Transverse colon (tissue), 4 donors: ENCODE data around the gene CAB39L. TPM values are rescaled to one million over a fixed set of nuclear protein-coding genes. Genes with fewer than 3 reads are reported as not detected.

Experiments
- DNase-seq: peaks from one replicate; pipeline ENCODE4 v3.0.0-alpha.2; 2019
- H3K27ac ChIP-seq, 4 donors: fragments of 200-600 bp; sonication (generic); 2 replicates each; pipeline ENCODE4 v1.5.1; 2016 to 2018; ENCODE audit warnings: inconsistent platforms in 4 of 4
- H3K27me3 ChIP-seq: fragments of 200-600 bp; sonication (generic); 2 replicates; pipeline ENCODE4 v1.5.1; 2017; ENCODE audit warnings: inconsistent platforms
- H3K36me3 ChIP-seq, 4 donors: fragments of 200-600 bp; sonication (generic); 2 replicates each; pipeline ENCODE4 v1.5.1; 2017 to 2019; ENCODE audit warnings: inconsistent platforms in 4 of 4
- H3K4me1 ChIP-seq, 4 donors: fragments of 200-600 bp; sonication (generic); 2 replicates each; pipeline ENCODE4 v1.5.1; 2017 to 2020; ENCODE audit warnings: inconsistent platforms in 4 of 4
- H3K4me3 ChIP-seq, 4 donors: fragments of 200-600 bp; sonication (generic); 1 replicate in 1 of 4; 2 replicates in 3 of 4; pipeline versions ENCODE4 v1.5.1 to v1.6.1; 2017 to 2019; ENCODE audit warnings: inconsistent platforms in 4 of 4
- H3K9me3 ChIP-seq, 2 donors: fragments of 200-600 bp; sonication (generic); 2 replicates each; pipeline ENCODE4 v1.5.1; 2017 to 2019; ENCODE audit warnings: inconsistent platforms in 2 of 2
- EP300 ChIP-seq: sonication (generic); formaldehyde crosslinking; IDR thresholded peaks from one replicate; pipeline ENCODE4 v1.6.1; 2017; ENCODE audit warnings: antibody characterized with exemption, low read depth
- POLR2A ChIP-seq: fragments of 450-650 bp; IDR thresholded peaks from one replicate; pipeline ENCODE4 v1.6.1; 2016; ENCODE audit warnings: antibody characterized with exemption, mild to moderate bottlenecking, moderate library complexity
- POLR2AphosphoS5 ChIP-seq, 3 donors: sonication (generic); formaldehyde crosslinking; IDR thresholded peaks; one replicate each; pipeline ENCODE4 v1.6.1; 2016; ENCODE audit warnings: antibody characterized with exemption in 3 of 3
- WGBS, 2 donors: methylation state at CpG; one replicate each; pipeline ENCODE4 v1.1.5; 2018; ENCODE audit warnings: low coverage in 1 of 2; 5-methylcytosine and 5-hydroxymethylcytosine counted together
- in situ Hi-C, 4 donors: fragments of 200-750 bp; cut with MboI; loops; one replicate each; pipeline versions ENCODE4 v1.15.0 to v1.15.1; 2017; ENCODE audit warnings: low sequenced_read_pairs in 3 of 4, low pct_ligation_motif_present in 1 of 4, low pct_unique_long_range_greater_than_20kb in 1 of 4
- intact Hi-C: fragments of 100-400 bp; cut with DNase I; formaldehyde crosslinking; loops from one replicate; pipeline ENCODE4 v1.15.1; 2023; ENCODE audit warnings: low total_unique reads
- total RNA-seq, 4 donors: library from RNA; depleted of rRNA; stranded (reverse); fragments of >200 nt; gene quantifications; one replicate each; pipeline ENCODE4 v1.1.0, GENCODE V29; 2016
- TF ChIP-seq, protein P1 (sequence below), 5 experiments: fragments of 200-600 bp in 3 of 5; fragments of 450-650 bp in 2 of 5; sonication (generic) in 3 of 5; IDR thresholded peaks; 1 replicate in 2 of 5; 2 replicates in 3 of 5; pipeline ENCODE4 v1.5.1; 2016 to 2017; ENCODE audit warnings: antibody characterized with exemption in 5 of 5, inconsistent platforms in 3 of 5, mild to moderate bottlenecking in 2 of 5, moderate library complexity in 1 of 5

The CAB39L gene
- total RNA-seq, 4 donors from 2014 or later, result 23.5 to 36.7 (median 25.4) TPM

DNA sequence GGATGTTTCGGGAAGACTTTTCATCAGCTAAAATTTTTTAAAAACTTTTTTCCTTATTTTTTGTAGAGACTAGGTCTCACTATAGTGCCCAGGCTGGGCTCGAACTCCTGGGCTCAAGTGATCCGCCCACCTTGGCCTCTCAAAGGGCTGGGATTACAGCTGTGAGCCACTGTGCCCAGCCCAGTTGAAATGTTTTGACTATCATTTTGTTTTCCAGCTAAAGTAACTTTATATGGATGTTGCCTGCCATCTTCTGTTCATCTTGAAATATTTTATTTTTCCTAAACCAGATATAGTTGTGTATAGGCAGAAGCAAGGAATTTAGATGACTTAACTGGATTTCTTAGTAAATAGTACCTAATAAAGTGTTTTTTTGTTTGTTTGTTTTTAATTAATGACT is 7.0 kb downstream of the CAB39L start:
- H3K9me3 ChIP-seq, result no peaks in the 10 kb centered on the region
- H3K27ac ChIP-seq, result peak overlapping the region in 3 of 4 donors; percentile 0 to 39 (median 19)
- H3K36me3 ChIP-seq, result peaks cover 0 to 7% (median 0%) of the 10 kb centered on the region in 4 donors
- WGBS, 2 donors, result 49 to 54% methylated on average over 3 of the region's 3 CpGs
- H3K4me1 ChIP-seq, result peaks cover 0 to 4% (median 0%) of the 10 kb centered on the region in 4 donors
- no peak for TF ChIP-seq EP300
- TF ChIP-seq, protein P1, sequence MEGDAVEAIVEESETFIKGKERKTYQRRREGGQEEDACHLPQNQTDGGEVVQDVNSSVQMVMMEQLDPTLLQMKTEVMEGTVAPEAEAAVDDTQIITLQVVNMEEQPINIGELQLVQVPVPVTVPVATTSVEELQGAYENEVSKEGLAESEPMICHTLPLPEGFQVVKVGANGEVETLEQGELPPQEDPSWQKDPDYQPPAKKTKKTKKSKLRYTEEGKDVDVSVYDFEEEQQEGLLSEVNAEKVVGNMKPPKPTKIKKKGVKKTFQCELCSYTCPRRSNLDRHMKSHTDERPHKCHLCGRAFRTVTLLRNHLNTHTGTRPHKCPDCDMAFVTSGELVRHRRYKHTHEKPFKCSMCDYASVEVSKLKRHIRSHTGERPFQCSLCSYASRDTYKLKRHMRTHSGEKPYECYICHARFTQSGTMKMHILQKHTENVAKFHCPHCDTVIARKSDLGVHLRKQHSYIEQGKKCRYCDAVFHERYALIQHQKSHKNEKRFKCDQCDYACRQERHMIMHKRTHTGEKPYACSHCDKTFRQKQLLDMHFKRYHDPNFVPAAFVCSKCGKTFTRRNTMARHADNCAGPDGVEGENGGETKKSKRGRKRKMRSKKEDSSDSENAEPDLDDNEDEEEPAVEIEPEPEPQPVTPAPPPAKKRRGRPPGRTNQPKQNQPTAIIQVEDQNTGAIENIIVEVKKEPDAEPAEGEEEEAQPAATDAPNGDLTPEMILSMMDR (IDR thresholded peaks at IDR 0.05), result peak in 4 of 5 experiments; percentile 13 to 36 (median 20)
- no peaks in the 10 kb centered on the region for H3K27me3 ChIP-seq
- in situ Hi-C loops (loop anchor here (5.0 to 25.0 kb wide), 3 partner anchors 125 to 135 kb away; no protein-coding TSS in a partner anchor), intact Hi-C loops (loop anchor here (1.0 kb wide), 1 partner anchor 135 kb away; no protein-coding TSS in a partner anchor)
- no peak for DNase-seq
- H3K4me3 ChIP-seq, result no peak overlapping the region

DNA sequence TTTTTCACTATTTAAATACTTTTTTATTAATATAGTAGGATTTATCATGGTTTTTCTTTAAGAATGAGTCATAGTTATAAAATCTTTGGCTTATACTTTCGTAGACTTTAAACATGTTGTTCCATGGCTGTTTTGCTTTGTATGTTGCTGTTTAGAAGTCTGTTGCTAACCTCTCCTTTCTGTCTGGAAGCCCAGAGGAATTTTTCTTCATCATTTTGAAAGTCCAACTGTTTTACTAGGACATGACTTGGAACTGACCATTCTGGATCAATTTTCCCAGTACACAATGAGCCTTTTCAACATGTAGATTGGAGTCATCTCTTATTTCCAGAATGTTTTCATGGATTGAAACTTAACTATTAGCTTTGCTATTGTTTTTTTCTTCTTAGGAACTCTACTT is 7.9 kb downstream of the CAB39L start:
- WGBS, 2 donors, result 57 to 67% methylated on average over 1 of the region's 1 CpG
- Histone ChIP-seq H3K9me3 (no peaks in the 10 kb centered on the region), H3K4me1 (peaks cover 0 to 4% (median 0%) of the 10 kb centered on the region in 4 donors), H3K27ac (peak overlapping the region in 2 of 4 donors; percentile 19 to 39), H3K36me3 (peaks cover 0 to 7% (median 0%) of the 10 kb centered on the region in 4 donors), H3K27me3 (no peaks in the 10 kb centered on the region), H3K4me3 (no peak overlapping the region)
- TF ChIP-seq EP300 (no peak), POLR2A (no peak), POLR2AphosphoS5 (IDR thresholded peaks at IDR 0.05) (no peak)
- TF ChIP-seq, protein P1 (IDR thresholded peaks at IDR 0.05), result no peak
- DNase-seq, result no peak
- in situ Hi-C loops (loop anchor here (5.0 to 25.0 kb wide), 3 partner anchors 124 to 134 kb away; no protein-coding TSS in a partner anchor), intact Hi-C loops (no loop called here)

DNA sequence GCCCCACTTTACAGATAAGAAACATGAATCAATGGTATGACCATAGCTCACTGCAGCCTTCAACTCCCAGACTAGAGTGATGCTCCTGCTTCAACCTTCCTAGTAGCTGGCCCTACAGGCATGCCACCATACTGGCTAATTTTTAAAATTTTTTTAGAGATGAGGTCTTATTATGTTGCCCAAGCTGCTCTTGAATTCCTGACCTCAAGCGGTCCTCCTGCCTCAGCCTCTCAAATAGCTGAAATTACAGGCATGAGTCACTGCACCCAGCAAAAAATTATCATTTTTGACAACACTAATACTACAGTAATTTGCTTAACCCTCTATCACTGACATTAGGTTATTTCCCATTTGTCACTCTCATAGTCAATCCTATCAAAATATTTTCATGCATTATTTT is 14.7 kb downstream of the CAB39L start:
- no peaks in the 10 kb centered on the region for H3K9me3 ChIP-seq
- H3K4me1 ChIP-seq, result no peaks in the 10 kb centered on the region
- H3K36me3 ChIP-seq, result peaks cover 0 to 7% (median 0%) of the 10 kb centered on the region in 4 donors
- H3K4me3 ChIP-seq, result no peak overlapping the region
- DNase-seq, result no peak
- TF ChIP-seq POLR2AphosphoS5 (IDR thresholded peaks at IDR 0.05), result no peak
- TF ChIP-seq EP300, result no peak
- no peak for TF ChIP-seq POLR2A
- TF ChIP-seq, protein P1 (IDR thresholded peaks at IDR 0.05), result no peak
- intact Hi-C loops (no loop called here), in situ Hi-C loops (loop anchor here in 1 of 4 donors (25.0 kb wide), 1 partner anchor 117 kb away; no protein-coding TSS in a partner anchor)
- H3K27me3 ChIP-seq, result no peaks in the 10 kb centered on the region
- 100% methylated on average over 1 of the region's 1 CpG for WGBS, 2 donors
- H3K27ac ChIP-seq, result no peak overlapping the region

DNA sequence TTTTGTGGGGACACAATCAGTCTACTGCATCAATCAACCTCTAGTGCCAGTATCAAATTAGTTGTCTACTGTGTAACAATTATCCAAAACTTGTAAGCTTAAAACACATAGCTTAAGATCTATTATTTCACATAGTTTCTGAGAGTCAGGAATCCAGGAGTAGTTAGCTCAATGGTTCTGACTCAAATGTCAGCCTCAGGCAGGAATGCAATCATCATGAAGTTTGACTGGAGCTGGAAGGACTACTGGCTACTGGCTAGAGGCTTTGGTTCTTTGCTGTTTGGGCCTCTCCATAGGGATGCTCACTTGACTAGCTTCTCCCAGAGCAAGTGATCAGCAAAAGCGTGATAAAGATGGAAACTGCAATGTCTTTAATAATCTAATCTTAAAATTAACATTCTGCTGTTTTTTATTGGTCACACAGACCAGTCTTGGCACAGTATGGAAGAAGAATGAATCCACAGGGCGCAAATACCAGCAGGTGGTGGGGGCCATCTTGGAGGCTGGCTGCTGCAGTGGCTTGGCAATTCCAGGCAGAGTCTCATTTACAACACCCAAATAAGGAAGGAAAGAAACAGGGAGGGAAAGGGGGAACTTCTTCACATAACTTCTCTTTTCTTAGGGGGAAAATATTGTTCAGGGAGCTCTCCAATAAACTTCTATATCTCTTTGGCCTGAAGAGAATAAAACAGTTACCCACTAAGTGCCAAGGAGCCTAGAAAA is 15.7 kb downstream of the CAB39L start:
- TF ChIP-seq POLR2A (no peak), EP300 (no peak), POLR2AphosphoS5 (IDR thresholded peaks at IDR 0.05) (no peak)
- TF ChIP-seq, protein P1 (IDR thresholded peaks at IDR 0.05), result no peak
- no peak overlapping the region for H3K27ac ChIP-seq
- intact Hi-C loops, result no loop called here
- H3K27me3 ChIP-seq, result no peaks in the 10 kb centered on the region
- H3K4me3 ChIP-seq, result no peak overlapping the region
- 93 to 100% methylated on average over 2 of the region's 2 CpGs for WGBS, 2 donors
- DNase-seq, result no peak
- no peaks in the 10 kb centered on the region for H3K4me1 ChIP-seq
- peaks cover 0 to 7% (median 0%) of the 10 kb centered on the region in 4 donors for H3K36me3 ChIP-seq
- in situ Hi-C loops, result loop anchor here in 1 of 4 donors (25.0 kb wide), 1 partner anchor 116 kb away; no protein-coding TSS in a partner anchor
- no peaks in the 10 kb centered on the region for H3K9me3 ChIP-seq
